A549 (cell line): ENCODE measurements around the gene CREB5. TPM values are rescaled to one million over a fixed set of nuclear protein-coding genes. Genes with fewer than 3 reads are reported as not detected.

Source experiments
- ATAC-seq, 2 experiments: fragments of 200-7000 bp in 1 of 2; fragments of >200 bp in 1 of 2; cut with Nextera tagmentation in 1 of 2; cut with Tn5 transposase in 1 of 2; 3 replicates each; pipeline versions ENCODE4 v1.8.0 to v1.9.1; 2018 to 2020; ENCODE audit warnings: mild to moderate bottlenecking in 1 of 2, moderate library complexity in 1 of 2
- CTCF ChIA-PET: fragments of 300-600 bp; sonication (Branson Sonifier 250); formaldehyde crosslinking; extraction: SDS; loops from one replicate; lab custom pipeline; 2021; ENCODE audit warnings: antibody characterized with exemption, inconsistent platforms; lab: Yijun Ruan, JAX
- POLR2A ChIA-PET: fragments of 350-600 bp; formaldehyde crosslinking; extraction: SDS; loops from one replicate; lab custom pipeline; 2021; ENCODE audit warnings: antibody characterized with exemption, inconsistent platforms; lab: Yijun Ruan, JAX
- DNase-seq, 2 experiments: peaks; one replicate each; pipeline versions ENCODE4 v3.0.0 to v3.0.0-alpha.2; 2011 to 2016; ENCODE audit warnings: low read depth in 1 of 2, low spot score in 1 of 2
- FAIRE-seq: peaks from 2 replicates; lab custom pipeline; 2011; peaks lifted over from hg19 to GRCh38; lab: Jason Lieb, UNC
- H3K27ac ChIP-seq, 2 experiments: fragments of >200 bp; sonication (Bioruptor Twin); formaldehyde crosslinking; 3 replicates each; pipeline ENCODE4 v1.5.1; 2016 to 2017
- H3K4me1 ChIP-seq: fragments of >200 bp; sonication (Bioruptor Twin); formaldehyde crosslinking; 3 replicates; pipeline ENCODE4 v1.6.1; 2016
- H3K4me2 ChIP-seq: fragments of >200 bp; sonication (Bioruptor Twin); formaldehyde crosslinking; 3 replicates; pipeline ENCODE4 v1.6.1; 2016
- H3K4me3 ChIP-seq: fragments of >200 bp; sonication (Bioruptor Twin); formaldehyde crosslinking; 3 replicates; pipeline ENCODE4 v1.5.1; 2016
- H3K9me3 ChIP-seq: fragments of >200 bp; sonication (Bioruptor Twin); formaldehyde crosslinking; 3 replicates; pipeline ENCODE4 v1.6.1; 2016
- CEBPB ChIP-seq, 2 experiments: fragments of >200 bp in 1 of 2; sonication (Bioruptor Twin) in 1 of 2; formaldehyde crosslinking in 1 of 2; IDR thresholded peaks; 2 replicates each; pipeline ENCODE4 v1.6.1; 2012 to 2016
- FOSL2 ChIP-seq, 2 experiments: fragments of 450-650 bp in 1 of 2; fragments of >200 bp in 1 of 2; sonication (Bioruptor Twin) in 1 of 2; formaldehyde crosslinking; IDR thresholded peaks; 2 replicates each; pipeline versions ENCODE4 v1.5.0 to v1.6.1; 2016 to 2020; ENCODE audit warnings: mild to moderate bottlenecking in 1 of 2, moderate library complexity in 1 of 2
- GATA3 ChIP-seq: IDR thresholded peaks from 2 replicates; pipeline ENCODE4 v1.6.1; 2012; ENCODE audit warnings: borderline replicate concordance
- JUN ChIP-seq, 2 experiments: fragments of >200 bp; sonication (Bioruptor Twin); formaldehyde crosslinking; IDR thresholded peaks; 2 replicates in 1 of 2; 3 replicates in 1 of 2; pipeline ENCODE4 v1.6.1; 2016 to 2017
- JUNB ChIP-seq: fragments of >200 bp; sonication (Bioruptor Twin); formaldehyde crosslinking; IDR thresholded peaks from 2 replicates; pipeline ENCODE4 v1.6.1; 2016
- KDM1A ChIP-seq: fragments of 200-600 bp; sonication (generic); IDR thresholded peaks from 2 replicates; pipeline ENCODE4 v1.6.1; 2016; ENCODE audit warnings: low read depth, mild to moderate bottlenecking
- KDM5A ChIP-seq: fragments of 200-600 bp; sonication (generic); IDR thresholded peaks from 2 replicates; pipeline ENCODE4 v1.6.1; 2016; ENCODE audit warnings: antibody characterized with exemption, mild to moderate bottlenecking
- MAZ ChIP-seq: fragments of 150-350 bp; IDR thresholded peaks from 2 replicates; pipeline ENCODE4 v1.6.1; 2014; ENCODE audit warnings: antibody characterized with exemption, low read depth, low read length, borderline replicate concordance
- NFE2L2 ChIP-seq: fragments of 150-350 bp; conservative IDR thresholded peaks from 2 replicates; pipeline ENCODE4 v1.6.1; 2014; ENCODE audit warnings: low read length
- POLR2AphosphoS2 ChIP-seq: conservative IDR thresholded peaks from 2 replicates; pipeline ENCODE4 v1.6.1; 2012; ENCODE audit warnings: low read length, improper control_type of control experiment, inconsistent platforms
- SMC3 ChIP-seq: fragments of >200 bp; sonication (Bioruptor Twin); formaldehyde crosslinking; IDR thresholded peaks from 3 replicates; pipeline ENCODE4 v1.6.1; 2018; ENCODE audit warnings: inconsistent platforms
- TFCP2L1 ChIP-seq: fragments of 250-450 bp; sonication (Bioruptor Pico); IDR thresholded peaks from 2 replicates; pipeline ENCODE4 v1.5.0; 2021; ENCODE audit warnings: mild to moderate bottlenecking
- WGBS: methylation state at CpG from one replicate; pipeline ENCODE4 v1.1.6; 2017; ENCODE audit errors: missing lambda C conversion rate; 5-methylcytosine and 5-hydroxymethylcytosine counted together
- polyA plus RNA-seq, 4 experiments: library from polyadenylated mRNA; depleted of rRNA in 3 of 4; stranded (reverse); fragments of >200 nt; fragmentation: RNase III in 1 of 4; extraction: RNeasy Plus Mini Kit Qiagen cat#74134 plus additional on column Dnase treatment in 1 of 4; gene quantifications; 2 replicates in 3 of 4; 3 replicates in 1 of 4; pipeline ENCODE4 v1.2.3, GENCODE V29; 2011 to 2017
- TF ChIP-seq, protein P1 (sequence below): fragments of 250-450 bp; sonication (Bioruptor Pico); IDR thresholded peaks from 2 replicates; pipeline ENCODE4 v1.5.0; 2020; ENCODE audit warnings: low read depth, mild to moderate bottlenecking, moderate library complexity
- TF ChIP-seq, protein P2 (sequence below): IDR thresholded peaks from 2 replicates; pipeline ENCODE4 v1.6.1; 2012; ENCODE audit warnings: low read depth, borderline replicate concordance
- TF ChIP-seq, protein P3 (sequence below): fragments of 450-650 bp; IDR thresholded peaks from 2 replicates; pipeline ENCODE4 v1.6.1; 2014; ENCODE audit warnings: antibody characterized with exemption
- TF ChIP-seq, protein P4 (sequence below): fragments of >200 bp; sonication (Bioruptor Twin); formaldehyde crosslinking; IDR thresholded peaks from 3 replicates; pipeline ENCODE4 v1.6.1; 2016
- TF ChIP-seq, protein P5 (sequence below): fragments of 200-600 bp; sonication (generic); IDR thresholded peaks from 2 replicates; pipeline ENCODE4 v1.6.1; 2016; ENCODE audit warnings: antibody characterized with exemption, mild to moderate bottlenecking, moderate library complexity

Gene CREB5
- polyA plus RNA-seq, 2 of the 4 experiments (the other 2 are of a cell fraction), result 0.61 to 1.5 TPM

DNA sequence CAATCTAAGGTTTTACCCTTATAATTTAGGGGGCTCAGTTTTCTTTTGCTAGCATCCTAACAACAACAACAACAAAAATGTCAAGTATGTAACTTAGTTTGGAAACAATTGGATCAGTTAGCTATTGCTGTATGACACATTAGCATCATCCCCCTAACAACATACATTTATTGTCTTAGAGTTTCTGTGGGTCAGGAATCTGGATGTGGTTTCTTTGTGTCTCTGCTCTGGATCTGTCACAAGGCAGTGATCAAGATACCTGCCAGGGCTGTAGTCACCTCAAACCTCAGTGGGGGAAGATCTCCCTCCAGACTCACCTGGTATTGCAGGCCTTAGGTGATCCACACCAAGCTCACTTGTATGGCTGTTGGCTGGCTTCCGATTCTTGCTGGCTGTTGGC is 18.3 kb downstream of the CREB5 start:
- WGBS, result 81% methylated on average over 1 of the region's 1 CpG
- no peaks in the 10 kb centered on the region for H3K9me3 ChIP-seq
- H3K4me3 ChIP-seq, result no peak overlapping the region
- CTCF ChIA-PET, result interaction anchor here (0.7 to 0.9 kb wide), 2 partner anchors 9 to 14 kb away, joined by 3 read pairs; no protein-coding TSS in a partner anchor
- H3K4me1 ChIP-seq, result no peaks in the 10 kb centered on the region
- no peak for DNase-seq
- no peak for FAIRE-seq
- TF ChIP-seq, protein P1, sequence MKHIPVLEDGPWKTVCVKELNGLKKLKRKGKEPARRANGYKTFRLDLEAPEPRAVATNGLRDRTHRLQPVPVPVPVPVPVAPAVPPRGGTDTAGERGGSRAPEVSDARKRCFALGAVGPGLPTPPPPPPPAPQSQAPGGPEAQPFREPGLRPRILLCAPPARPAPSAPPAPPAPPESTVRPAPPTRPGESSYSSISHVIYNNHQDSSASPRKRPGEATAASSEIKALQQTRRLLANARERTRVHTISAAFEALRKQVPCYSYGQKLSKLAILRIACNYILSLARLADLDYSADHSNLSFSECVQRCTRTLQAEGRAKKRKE (CRISPR knock-in tag), result no peak
- TF ChIP-seq FOSL2 (IDR thresholded peaks at IDR 0.05) (no peak), FOSL2 (CRISPR knock-in tag; IDR thresholded peaks at IDR 0.05) (no peak), KDM1A (no peak), MAZ (no peak), TFCP2L1 (CRISPR knock-in tag) (no peak), CEBPB (IDR thresholded peaks at IDR 0.05) (no peak), JUNB (no peak), POLR2AphosphoS2 (no peak), SMC3 (no peak), KDM5A (no peak), GATA3 (no peak)
- TF ChIP-seq, protein P2, sequence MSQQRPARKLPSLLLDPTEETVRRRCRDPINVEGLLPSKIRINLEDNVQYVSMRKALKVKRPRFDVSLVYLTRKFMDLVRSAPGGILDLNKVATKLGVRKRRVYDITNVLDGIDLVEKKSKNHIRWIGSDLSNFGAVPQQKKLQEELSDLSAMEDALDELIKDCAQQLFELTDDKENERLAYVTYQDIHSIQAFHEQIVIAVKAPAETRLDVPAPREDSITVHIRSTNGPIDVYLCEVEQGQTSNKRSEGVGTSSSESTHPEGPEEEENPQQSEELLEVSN, result no peak
- TF ChIP-seq, protein P3, sequence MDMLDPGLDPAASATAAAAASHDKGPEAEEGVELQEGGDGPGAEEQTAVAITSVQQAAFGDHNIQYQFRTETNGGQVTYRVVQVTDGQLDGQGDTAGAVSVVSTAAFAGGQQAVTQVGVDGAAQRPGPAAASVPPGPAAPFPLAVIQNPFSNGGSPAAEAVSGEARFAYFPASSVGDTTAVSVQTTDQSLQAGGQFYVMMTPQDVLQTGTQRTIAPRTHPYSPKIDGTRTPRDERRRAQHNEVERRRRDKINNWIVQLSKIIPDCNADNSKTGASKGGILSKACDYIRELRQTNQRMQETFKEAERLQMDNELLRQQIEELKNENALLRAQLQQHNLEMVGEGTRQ, result no peak
- TF ChIP-seq, protein P4, sequence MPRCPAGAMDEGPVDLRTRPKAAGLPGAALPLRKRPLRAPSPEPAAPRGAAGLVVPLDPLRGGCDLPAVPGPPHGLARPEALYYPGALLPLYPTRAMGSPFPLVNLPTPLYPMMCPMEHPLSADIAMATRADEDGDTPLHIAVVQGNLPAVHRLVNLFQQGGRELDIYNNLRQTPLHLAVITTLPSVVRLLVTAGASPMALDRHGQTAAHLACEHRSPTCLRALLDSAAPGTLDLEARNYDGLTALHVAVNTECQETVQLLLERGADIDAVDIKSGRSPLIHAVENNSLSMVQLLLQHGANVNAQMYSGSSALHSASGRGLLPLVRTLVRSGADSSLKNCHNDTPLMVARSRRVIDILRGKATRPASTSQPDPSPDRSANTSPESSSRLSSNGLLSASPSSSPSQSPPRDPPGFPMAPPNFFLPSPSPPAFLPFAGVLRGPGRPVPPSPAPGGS, result no peak
- TF ChIP-seq, protein P5, sequence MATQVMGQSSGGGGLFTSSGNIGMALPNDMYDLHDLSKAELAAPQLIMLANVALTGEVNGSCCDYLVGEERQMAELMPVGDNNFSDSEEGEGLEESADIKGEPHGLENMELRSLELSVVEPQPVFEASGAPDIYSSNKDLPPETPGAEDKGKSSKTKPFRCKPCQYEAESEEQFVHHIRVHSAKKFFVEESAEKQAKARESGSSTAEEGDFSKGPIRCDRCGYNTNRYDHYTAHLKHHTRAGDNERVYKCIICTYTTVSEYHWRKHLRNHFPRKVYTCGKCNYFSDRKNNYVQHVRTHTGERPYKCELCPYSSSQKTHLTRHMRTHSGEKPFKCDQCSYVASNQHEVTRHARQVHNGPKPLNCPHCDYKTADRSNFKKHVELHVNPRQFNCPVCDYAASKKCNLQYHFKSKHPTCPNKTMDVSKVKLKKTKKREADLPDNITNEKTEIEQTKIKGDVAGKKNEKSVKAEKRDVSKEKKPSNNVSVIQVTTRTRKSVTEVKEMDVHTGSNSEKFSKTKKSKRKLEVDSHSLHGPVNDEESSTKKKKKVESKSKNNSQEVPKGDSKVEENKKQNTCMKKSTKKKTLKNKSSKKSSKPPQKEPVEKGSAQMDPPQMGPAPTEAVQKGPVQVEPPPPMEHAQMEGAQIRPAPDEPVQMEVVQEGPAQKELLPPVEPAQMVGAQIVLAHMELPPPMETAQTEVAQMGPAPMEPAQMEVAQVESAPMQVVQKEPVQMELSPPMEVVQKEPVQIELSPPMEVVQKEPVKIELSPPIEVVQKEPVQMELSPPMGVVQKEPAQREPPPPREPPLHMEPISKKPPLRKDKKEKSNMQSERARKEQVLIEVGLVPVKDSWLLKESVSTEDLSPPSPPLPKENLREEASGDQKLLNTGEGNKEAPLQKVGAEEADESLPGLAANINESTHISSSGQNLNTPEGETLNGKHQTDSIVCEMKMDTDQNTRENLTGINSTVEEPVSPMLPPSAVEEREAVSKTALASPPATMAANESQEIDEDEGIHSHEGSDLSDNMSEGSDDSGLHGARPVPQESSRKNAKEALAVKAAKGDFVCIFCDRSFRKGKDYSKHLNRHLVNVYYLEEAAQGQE, result no peak
- ATAC-seq, result no peak
- POLR2A ChIA-PET, result no interaction called here
- no peak overlapping the region for H3K27ac ChIP-seq
- no peak overlapping the region for H3K4me2 ChIP-seq

DNA sequence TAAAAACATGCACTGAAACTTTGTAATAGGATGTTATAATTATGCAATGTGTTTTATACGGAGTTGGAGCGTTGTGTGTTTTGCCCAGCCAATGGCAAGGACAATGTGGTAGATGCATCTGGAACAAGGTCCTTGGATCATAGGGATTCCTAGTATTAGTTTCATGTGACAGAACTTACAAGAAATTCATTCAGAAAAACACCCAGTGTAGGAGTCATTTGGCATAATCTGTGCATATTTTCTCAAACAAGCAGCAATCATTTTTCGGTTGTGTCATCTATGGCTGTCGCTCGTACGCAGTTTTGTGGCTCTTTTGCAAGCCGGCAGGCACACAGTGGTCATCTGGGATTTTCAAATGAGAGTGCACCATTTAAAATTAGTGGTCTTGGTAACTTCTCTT is 19.8 kb downstream of the CREB5 start:
- H3K9me3 ChIP-seq, result no peaks in the 10 kb centered on the region
- TF ChIP-seq NFE2L2 (no peak), JUN (IDR thresholded peaks at IDR 0.05) (no peak)
- H3K4me3 ChIP-seq, result no peak overlapping the region
- no peak overlapping the region for H3K27ac ChIP-seq
- no peak overlapping the region for H3K4me2 ChIP-seq
- H3K4me1 ChIP-seq, result no peaks in the 10 kb centered on the region
- ATAC-seq (no peak), DNase-seq (no peak), FAIRE-seq (no peak)
- POLR2A ChIA-PET, result no interaction called here
- 79% methylated on average over 7 of the region's 7 CpGs for WGBS
- CTCF ChIA-PET, result interaction anchor here (0.6 kb wide), 1 partner anchor 43 kb away, joined by 3 read pairs; no protein-coding TSS in a partner anchor
